Keratinocyte (primary cell): Measurements from ENCODE around the gene FA2H. TPM values are rescaled to one million over a fixed set of nuclear protein-coding genes. Genes with fewer than 3 reads are reported as not detected.

Source experiments
- DNase-seq: peaks from one replicate; pipeline ENCODE4 v3.0.0-alpha.2; 2011; ENCODE audit warnings: low read depth, missing footprints, low spot score
- FAIRE-seq: peaks from 2 replicates; lab custom pipeline; 2011; peaks lifted over from hg19 to GRCh38; lab: Jason Lieb, UNC
- H2AFZ ChIP-seq: 2 replicates; pipeline ENCODE4 v1.6.0; 2012; ENCODE audit warnings: low read length, control low read depth, inconsistent platforms; ENCODE audit not compliant: control insufficient read depth
- H3K27ac ChIP-seq: 2 replicates; pipeline ENCODE4 v1.5.1; 2011; ENCODE audit warnings: low read length; ENCODE audit not compliant: control insufficient read depth, insufficient read depth
- H3K27me3 ChIP-seq: 3 replicates; pipeline ENCODE4 v1.6.0; 2011; ENCODE audit warnings: low read length; ENCODE audit not compliant: control insufficient read depth, insufficient read depth; ENCODE audit errors: extremely low read depth
- H3K36me3 ChIP-seq, 2 experiments: 2 replicates in 1 of 2; 3 replicates in 1 of 2; pipeline ENCODE4 v1.5.1; 2011; ENCODE audit warnings: low read length in 2 of 2, mild to moderate bottlenecking in 1 of 2; ENCODE audit not compliant: control insufficient read depth in 2 of 2, insufficient read depth in 2 of 2; ENCODE audit errors: extremely low read depth in 1 of 2
- H3K4me1 ChIP-seq: 3 replicates; pipeline ENCODE4 v1.5.1; 2011; ENCODE audit warnings: low read length; ENCODE audit not compliant: control insufficient read depth, insufficient read depth; ENCODE audit errors: extremely low read depth
- H3K4me2 ChIP-seq: 3 replicates; pipeline ENCODE4 v1.6.0; 2011; ENCODE audit warnings: low read depth, low read length; ENCODE audit not compliant: control insufficient read depth, insufficient read depth; ENCODE audit errors: extremely low read depth
- H3K4me3 ChIP-seq, 3 experiments: fragments of 200-600 bp in 1 of 3; sonication (generic) in 1 of 3; 2 replicates in 2 of 3; 3 replicates in 1 of 3; pipeline ENCODE4 v1.5.1; 2011 to 2016; ENCODE audit warnings: low read length in 3 of 3, mild to moderate bottlenecking in 3 of 3, control low read depth in 2 of 3, inconsistent platforms in 1 of 3, low read depth in 1 of 3, mixed read lengths in 1 of 3, mixed run types in 1 of 3, moderate library complexity in 1 of 3; ENCODE audit not compliant: control insufficient read depth in 2 of 3, insufficient read depth in 2 of 3; ENCODE audit errors: extremely low read depth in 1 of 3
- H3K79me2 ChIP-seq: 2 replicates; pipeline ENCODE4 v1.6.0; 2012; ENCODE audit warnings: low read length; ENCODE audit not compliant: control insufficient read depth, insufficient read depth
- H3K9ac ChIP-seq: 3 replicates; pipeline ENCODE4 v1.6.0; 2011; ENCODE audit warnings: low read length; ENCODE audit not compliant: control insufficient read depth, insufficient read depth; ENCODE audit errors: extremely low read depth
- H3K9me1 ChIP-seq: 3 replicates; pipeline ENCODE4 v1.6.0; 2011; ENCODE audit warnings: low read length; ENCODE audit not compliant: control insufficient read depth, insufficient read depth; ENCODE audit errors: extremely low read depth
- H3K9me3 ChIP-seq: 2 replicates; pipeline ENCODE4 v1.5.1; 2012; ENCODE audit warnings: low read depth, low read length; ENCODE audit not compliant: control insufficient read depth
- H4K20me1 ChIP-seq: 3 replicates; pipeline ENCODE4 v1.6.0; 2011; ENCODE audit warnings: low read length; ENCODE audit not compliant: control insufficient read depth, insufficient read depth; ENCODE audit errors: extremely low read depth
- CTCF ChIP-seq, 3 experiments: IDR thresholded peaks in 1 of 3; conservative IDR thresholded peaks in 1 of 3; optimal IDR thresholded peaks in 1 of 3; 2 replicates in 2 of 3; 3 replicates in 1 of 3; pipeline versions ENCODE3 to v1.5.1; 2011; ENCODE audit warnings: low read length in 3 of 3, mild to moderate bottlenecking in 3 of 3, moderate library complexity in 2 of 3, control low read depth in 1 of 3, inconsistent platforms in 1 of 3; ENCODE audit not compliant: insufficient read depth in 2 of 3; ENCODE audit errors: extremely low read depth in 1 of 3
- EZH2 ChIP-seq: IDR thresholded peaks from one replicate; pipeline ENCODE4 v1.6.1; 2012; ENCODE audit warnings: inconsistent platforms, mild to moderate bottlenecking, low read length, moderate library complexity
- dilution Hi-C: fragments of 300-500 bp; cut with MboI; formaldehyde crosslinking; loops from one replicate; pipeline ENCODE4 v1.7.0; 2020; ENCODE audit warnings: low sequenced_read_pairs; ENCODE audit not compliant: extremely low pct_ligation_motif_present
- polyA plus RNA-seq, 5 experiments: library from polyadenylated mRNA; depleted of rRNA in 3 of 5; stranded (reverse) in 3 of 5; stranded (forward) in 1 of 5; unstranded in 1 of 5; fragments of >200 nt; gene quantifications; 1 replicate in 1 of 5; 2 replicates in 3 of 5; 3 replicates in 1 of 5; pipeline versions ENCODE4 v1.2.1 to v1.2.3, GENCODE V29; 2011 to 2012; ENCODE audit warnings: missing spikeins in 2 of 5, low read depth in 1 of 5, low replicate concordance in 1 of 5

Gene FA2H
- polyA plus RNA-seq, 1 donor (not counting 4 experiments of a cell fraction or from before 2014, with no cell fraction given) = 0.16 TPM

- no peak overlapping the region for H3K4me2 ChIP-seq
- H2AFZ ChIP-seq = no peak overlapping the region
- no peak for FAIRE-seq
- H3K27me3 ChIP-seq = no peaks in the 10 kb centered on the region
- H3K9me1 ChIP-seq = no peaks in the 10 kb centered on the region
- no peaks in the 10 kb centered on the region for H3K36me3 ChIP-seq
- DNase-seq = no peak
- H4K20me1 ChIP-seq = no peaks in the 10 kb centered on the region
- no peak overlapping the region for H3K9ac ChIP-seq
- H3K27ac ChIP-seq = no peak overlapping the region
- H3K79me2 ChIP-seq = no peaks in the 10 kb centered on the region
- H3K9me3 ChIP-seq = no peaks in the 10 kb centered on the region
- H3K4me3 ChIP-seq = no peak overlapping the region
- H3K4me1 ChIP-seq = no peaks in the 10 kb centered on the region
- dilution Hi-C loops = no loop called here
- no peak for TF ChIP-seq CTCF (optimal IDR thresholded peaks at IDR 0.05 in 1 of 3, IDR thresholded peaks at IDR 0.05 in 1 of 3, conservative IDR thresholded peaks at IDR 0.05 in 1 of 3; ENCODE audit: extremely low read depth in 1 of 3, insufficient read depth in 2 of 3, low read length in 3 of 3)
- no peak for TF ChIP-seq EZH2
These were observed 13.0 kb downstream of the FA2H start for GRCh38 chr16:74761665-74762064.

- H2AFZ ChIP-seq = no peak overlapping the region
- no peak for DNase-seq
- H3K36me3 ChIP-seq = no peaks in the 10 kb centered on the region
- H3K4me1 ChIP-seq = no peaks in the 10 kb centered on the region
- no peaks in the 10 kb centered on the region for H3K79me2 ChIP-seq
- no peak for FAIRE-seq
- H3K27me3 ChIP-seq = no peaks in the 10 kb centered on the region
- dilution Hi-C loops = no loop called here
- H3K9ac ChIP-seq = no peak overlapping the region
- H3K4me3 ChIP-seq = no peak overlapping the region
- H4K20me1 ChIP-seq = no peaks in the 10 kb centered on the region
- H3K27ac ChIP-seq = no peak overlapping the region
- TF ChIP-seq CTCF (optimal IDR thresholded peaks at IDR 0.05 in 1 of 3, IDR thresholded peaks at IDR 0.05 in 1 of 3, conservative IDR thresholded peaks at IDR 0.05 in 1 of 3; ENCODE audit: extremely low read depth in 1 of 3, insufficient read depth in 2 of 3, low read length in 3 of 3) (no peak), EZH2 (no peak)
- H3K9me1 ChIP-seq = no peaks in the 10 kb centered on the region
- H3K4me2 ChIP-seq = no peak overlapping the region
- H3K9me3 ChIP-seq = no peaks in the 10 kb centered on the region
These were observed 14.4 kb downstream of the FA2H start for GRCh38 chr16:74760007-74760767.
